Measurements from ENCODE around the gene IMP4. TPM values are rescaled to one million over a fixed set of nuclear protein-coding genes. Genes with fewer than 3 reads are reported as not detected.

IMP4 gene
- total and polyA plus RNA-seq, 2 of the 13 experiments (the other 11 are each of a cell fraction or from before 2014, with no cell fraction given): 142 to 158 TPM

DNA sequence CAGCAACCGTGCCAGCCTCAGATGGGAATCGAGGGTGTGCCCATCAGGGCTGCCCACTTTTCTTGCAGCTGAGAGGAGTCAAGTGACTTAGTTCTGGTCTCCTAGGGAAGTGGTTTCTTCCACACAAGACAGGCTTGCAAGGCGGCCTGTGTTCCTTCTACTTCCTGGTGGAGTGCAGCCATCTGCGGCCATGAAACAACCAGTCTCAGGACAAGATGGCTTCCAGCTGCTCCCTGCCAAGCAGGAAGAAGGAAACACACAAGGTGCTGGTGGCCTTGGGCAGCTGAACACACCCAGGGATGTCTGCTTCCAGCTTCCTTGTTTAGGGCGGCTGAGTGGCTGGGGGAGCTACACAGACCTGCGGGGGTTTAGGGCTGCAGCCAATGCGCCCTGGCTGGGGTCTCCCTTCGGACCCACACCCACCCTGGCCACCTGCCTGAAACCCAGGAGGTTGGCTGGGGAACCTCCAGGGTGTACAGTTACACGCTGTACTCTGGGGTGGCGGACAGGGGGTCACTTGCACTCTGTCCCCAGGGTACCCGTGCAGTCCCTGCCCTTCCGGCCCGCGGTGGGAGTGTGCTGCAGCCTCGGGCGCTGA lies 47.9 kb downstream of the IMP4 start (continued):
- no peak for TF ChIP-seq ZNF713 (CRISPR knock-in tag; IDR thresholded peaks at IDR 0.05)
- TF ChIP-seq NFE2L2 (IDR thresholded peaks at IDR 0.05; ENCODE audit: low read length): no peak
- TF ChIP-seq ZNF557 (CRISPR knock-in tag; IDR thresholded peaks at IDR 0.05): no peak
- TF ChIP-seq, protein P1, sequence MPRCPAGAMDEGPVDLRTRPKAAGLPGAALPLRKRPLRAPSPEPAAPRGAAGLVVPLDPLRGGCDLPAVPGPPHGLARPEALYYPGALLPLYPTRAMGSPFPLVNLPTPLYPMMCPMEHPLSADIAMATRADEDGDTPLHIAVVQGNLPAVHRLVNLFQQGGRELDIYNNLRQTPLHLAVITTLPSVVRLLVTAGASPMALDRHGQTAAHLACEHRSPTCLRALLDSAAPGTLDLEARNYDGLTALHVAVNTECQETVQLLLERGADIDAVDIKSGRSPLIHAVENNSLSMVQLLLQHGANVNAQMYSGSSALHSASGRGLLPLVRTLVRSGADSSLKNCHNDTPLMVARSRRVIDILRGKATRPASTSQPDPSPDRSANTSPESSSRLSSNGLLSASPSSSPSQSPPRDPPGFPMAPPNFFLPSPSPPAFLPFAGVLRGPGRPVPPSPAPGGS (CRISPR knock-in tag; IDR thresholded peaks at IDR 0.05): no peak
- no peak for TF ChIP-seq ZNF720 (CRISPR knock-in tag; IDR thresholded peaks at IDR 0.05)
- TF ChIP-seq JUN (CRISPR knock-in tag; IDR thresholded peaks at IDR 0.05): no peak
- TF ChIP-seq, protein P2, sequence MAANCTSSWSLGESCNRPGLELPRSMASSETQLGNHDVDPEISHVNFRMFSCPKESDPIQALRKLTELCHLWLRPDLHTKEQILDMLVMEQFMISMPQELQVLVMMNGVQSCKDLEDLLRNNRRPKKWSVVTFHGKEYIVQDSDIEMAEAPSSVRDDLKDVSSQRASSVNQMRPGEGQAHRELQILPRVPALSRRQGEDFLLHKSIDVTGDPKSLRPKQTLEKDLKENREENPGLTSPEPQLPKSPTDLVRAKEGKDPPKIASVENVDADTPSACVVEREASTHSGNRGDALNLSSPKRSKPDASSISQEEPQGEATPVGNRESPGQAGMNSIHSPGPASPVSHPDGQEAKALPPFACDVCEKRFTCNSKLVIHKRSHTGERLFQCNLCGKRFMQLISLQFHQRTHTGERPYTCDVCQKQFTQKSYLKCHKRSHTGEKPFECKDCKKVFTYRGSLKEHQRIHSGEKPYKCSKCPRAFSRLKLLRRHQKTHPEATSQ (CRISPR knock-in tag; IDR thresholded peaks at IDR 0.05; ENCODE audit: borderline replicate concordance): no peak
- TF ChIP-seq ZNF451 (CRISPR knock-in tag; IDR thresholded peaks at IDR 0.05): no peak
- no peak for TF ChIP-seq GATA4 (IDR thresholded peaks at IDR 0.05; ENCODE audit: borderline replicate concordance, low read depth)
- no peak for TF ChIP-seq SPEN (CRISPR knock-in tag; IDR thresholded peaks at IDR 0.05; ENCODE audit: low read depth)
- no peak for TF ChIP-seq DPF2 (CRISPR knock-in tag; IDR thresholded peaks at IDR 0.05; ENCODE audit: borderline replicate concordance, low read depth)
- TF ChIP-seq ZNF329 (CRISPR knock-in tag; IDR thresholded peaks at IDR 0.05; ENCODE audit: low read depth): no peak
- TF ChIP-seq KAT2B (IDR thresholded peaks at IDR 0.05; ENCODE audit: borderline replicate concordance, low read depth, low read length): no peak
- TF ChIP-seq REXO4 (CRISPR knock-in tag; IDR thresholded peaks at IDR 0.05; ENCODE audit: borderline replicate concordance): no peak
- TF ChIP-seq, protein P3, sequence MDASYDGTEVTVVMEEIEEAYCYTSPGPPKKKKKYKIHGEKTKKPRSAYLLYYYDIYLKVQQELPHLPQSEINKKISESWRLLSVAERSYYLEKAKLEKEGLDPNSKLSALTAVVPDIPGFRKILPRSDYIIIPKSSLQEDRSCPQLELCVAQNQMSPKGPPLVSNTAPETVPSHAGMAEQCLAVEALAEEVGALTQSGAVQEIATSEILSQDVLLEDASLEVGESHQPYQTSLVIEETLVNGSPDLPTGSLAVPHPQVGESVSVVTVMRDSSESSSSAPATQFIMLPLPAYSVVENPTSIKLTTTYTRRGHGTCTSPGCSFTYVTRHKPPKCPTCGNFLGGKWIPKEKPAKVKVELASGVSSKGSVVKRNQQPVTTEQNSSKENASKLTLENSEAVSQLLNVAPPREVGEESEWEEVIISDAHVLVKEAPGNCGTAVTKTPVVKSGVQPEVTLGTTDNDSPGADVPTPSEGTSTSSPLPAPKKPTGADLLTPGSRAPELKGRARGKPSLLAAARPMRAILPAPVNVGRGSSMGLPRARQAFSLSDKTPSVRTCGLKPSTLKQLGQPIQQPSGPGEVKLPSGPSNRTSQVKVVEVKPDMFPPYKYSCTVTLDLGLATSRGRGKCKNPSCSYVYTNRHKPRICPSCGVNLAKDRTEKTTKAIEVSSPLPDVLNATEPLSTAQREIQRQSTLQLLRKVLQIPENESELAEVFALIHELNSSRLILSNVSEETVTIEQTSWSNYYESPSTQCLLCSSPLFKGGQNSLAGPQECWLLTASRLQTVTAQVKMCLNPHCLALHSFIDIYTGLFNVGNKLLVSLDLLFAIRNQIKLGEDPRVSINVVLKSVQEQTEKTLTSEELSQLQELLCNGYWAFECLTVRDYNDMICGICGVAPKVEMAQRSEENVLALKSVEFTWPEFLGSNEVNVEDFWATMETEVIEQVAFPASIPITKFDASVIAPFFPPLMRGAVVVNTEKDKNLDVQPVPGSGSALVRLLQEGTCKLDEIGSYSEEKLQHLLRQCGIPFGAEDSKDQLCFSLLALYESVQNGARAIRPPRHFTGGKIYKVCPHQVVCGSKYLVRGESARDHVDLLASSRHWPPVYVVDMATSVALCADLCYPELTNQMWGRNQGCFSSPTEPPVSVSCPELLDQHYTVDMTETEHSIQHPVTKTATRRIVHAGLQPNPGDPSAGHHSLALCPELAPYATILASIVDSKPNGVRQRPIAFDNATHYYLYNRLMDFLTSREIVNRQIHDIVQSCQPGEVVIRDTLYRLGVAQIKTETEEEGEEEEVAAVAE (CRISPR knock-in tag; IDR thresholded peaks at IDR 0.05; ENCODE audit: borderline replicate concordance): no peak
- TF ChIP-seq, protein P4, sequence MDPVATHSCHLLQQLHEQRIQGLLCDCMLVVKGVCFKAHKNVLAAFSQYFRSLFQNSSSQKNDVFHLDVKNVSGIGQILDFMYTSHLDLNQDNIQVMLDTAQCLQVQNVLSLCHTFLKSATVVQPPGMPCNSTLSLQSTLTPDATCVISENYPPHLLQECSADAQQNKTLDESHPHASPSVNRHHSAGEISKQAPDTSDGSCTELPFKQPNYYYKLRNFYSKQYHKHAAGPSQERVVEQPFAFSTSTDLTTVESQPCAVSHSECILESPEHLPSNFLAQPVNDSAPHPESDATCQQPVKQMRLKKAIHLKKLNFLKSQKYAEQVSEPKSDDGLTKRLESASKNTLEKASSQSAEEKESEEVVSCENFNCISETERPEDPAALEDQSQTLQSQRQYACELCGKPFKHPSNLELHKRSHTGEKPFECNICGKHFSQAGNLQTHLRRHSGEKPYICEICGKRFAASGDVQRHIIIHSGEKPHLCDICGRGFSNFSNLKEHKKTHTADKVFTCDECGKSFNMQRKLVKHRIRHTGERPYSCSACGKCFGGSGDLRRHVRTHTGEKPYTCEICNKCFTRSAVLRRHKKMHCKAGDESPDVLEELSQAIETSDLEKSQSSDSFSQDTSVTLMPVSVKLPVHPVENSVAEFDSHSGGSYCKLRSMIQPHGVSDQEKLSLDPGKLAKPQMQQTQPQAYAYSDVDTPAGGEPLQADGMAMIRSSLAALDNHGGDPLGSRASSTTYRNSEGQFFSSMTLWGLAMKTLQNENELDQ (CRISPR knock-in tag; IDR thresholded peaks at IDR 0.05; ENCODE audit: borderline replicate concordance): no peak
- TF ChIP-seq, protein P5, sequence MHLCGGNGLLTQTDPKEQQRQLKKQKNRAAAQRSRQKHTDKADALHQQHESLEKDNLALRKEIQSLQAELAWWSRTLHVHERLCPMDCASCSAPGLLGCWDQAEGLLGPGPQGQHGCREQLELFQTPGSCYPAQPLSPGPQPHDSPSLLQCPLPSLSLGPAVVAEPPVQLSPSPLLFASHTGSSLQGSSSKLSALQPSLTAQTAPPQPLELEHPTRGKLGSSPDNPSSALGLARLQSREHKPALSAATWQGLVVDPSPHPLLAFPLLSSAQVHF (CRISPR knock-in tag; IDR thresholded peaks at IDR 0.05): no peak
- TF ChIP-seq, protein P6, sequence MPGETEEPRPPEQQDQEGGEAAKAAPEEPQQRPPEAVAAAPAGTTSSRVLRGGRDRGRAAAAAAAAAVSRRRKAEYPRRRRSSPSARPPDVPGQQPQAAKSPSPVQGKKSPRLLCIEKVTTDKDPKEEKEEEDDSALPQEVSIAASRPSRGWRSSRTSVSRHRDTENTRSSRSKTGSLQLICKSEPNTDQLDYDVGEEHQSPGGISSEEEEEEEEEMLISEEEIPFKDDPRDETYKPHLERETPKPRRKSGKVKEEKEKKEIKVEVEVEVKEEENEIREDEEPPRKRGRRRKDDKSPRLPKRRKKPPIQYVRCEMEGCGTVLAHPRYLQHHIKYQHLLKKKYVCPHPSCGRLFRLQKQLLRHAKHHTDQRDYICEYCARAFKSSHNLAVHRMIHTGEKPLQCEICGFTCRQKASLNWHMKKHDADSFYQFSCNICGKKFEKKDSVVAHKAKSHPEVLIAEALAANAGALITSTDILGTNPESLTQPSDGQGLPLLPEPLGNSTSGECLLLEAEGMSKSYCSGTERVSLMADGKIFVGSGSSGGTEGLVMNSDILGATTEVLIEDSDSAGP (CRISPR knock-in tag; IDR thresholded peaks at IDR 0.05; ENCODE audit: borderline replicate concordance): no peak
